Stimulated activated CD4-positive, alpha-beta T cell treated with anti-CD3 and anti-CD28 coated beads, Interleukin-1b, Interleukin-23, amount 100 ng/mL, for 24 hours (primary cell): ENCODE data around the gene FNDC4.
"Not testable (repeated sequence)": the region's sequence is repeated elsewhere in the genome, so short reads cannot be mapped to it uniquely, and the experiment has no call there.

Source experiments
- DNase-seq, 4 experiments: peaks; one replicate each; pipeline ENCODE4 v3.0.0-alpha.2; 2020; ENCODE audit warnings: low read depth in 4 of 4, low spot score in 1 of 4

FNDC4 gene

GRCh38 chr2:27494944-27495554 is at the start of gene FNDC4:
FNDC4 (minus strand) TSS chr2:27495200; CDS start chr2:27494679, 521 bp downstream.
- no peak for DNase-seq

- no peak for DNase-seq
Measured at GRCh38 chr2:27544143-27544821, 49.3 kb upstream of the FNDC4 start.

GRCh38 chr2:27539649-27540048 is 44.6 kb upstream of the FNDC4 start:
- DNase-seq = not testable (repeated sequence)

- DNase-seq = not testable (repeated sequence)
Measured at GRCh38 chr2:27538839-27539450, 43.9 kb upstream of the FNDC4 start.

- DNase-seq = no peak
Measured at GRCh38 chr2:27537287-27537686, 42.3 kb upstream of the FNDC4 start.

- DNase-seq = no peak
Measured at GRCh38 chr2:27531983-27532382, 37.0 kb upstream of the FNDC4 start.

- no peak for DNase-seq
Measured at GRCh38 chr2:27527182-27527581, 32.2 kb upstream of the FNDC4 start.

- no peak for DNase-seq
Measured at GRCh38 chr2:27522400-27522945, 27.5 kb upstream of the FNDC4 start.

- DNase-seq = no peak
Measured at GRCh38 chr2:27520316-27520715, 25.3 kb upstream of the FNDC4 start.

- no peak for DNase-seq
Measured at GRCh38 chr2:27518782-27519113, 23.7 kb upstream of the FNDC4 start.

GRCh38 chr2:27518113-27518781 is 23.2 kb upstream of the FNDC4 start:
- DNase-seq = no peak

GRCh38 chr2:27509326-27509725 is 14.3 kb upstream of the FNDC4 start:
- no peak for DNase-seq

- DNase-seq = no peak
Measured at GRCh38 chr2:27507293-27507692, 12.3 kb upstream of the FNDC4 start.

GRCh38 chr2:27506587-27506986 is 11.6 kb upstream of the FNDC4 start:
- no peak for DNase-seq

GRCh38 chr2:27502142-27502541 is 7.1 kb upstream of the FNDC4 start:
- DNase-seq = no peak

- DNase-seq = no peak
Measured at GRCh38 chr2:27501042-27501441, 6.0 kb upstream of the FNDC4 start.

- DNase-seq = no peak
Measured at GRCh38 chr2:27498975-27499374, 4.0 kb upstream of the FNDC4 start.

GRCh38 chr2:27497288-27497627 is 2.3 kb upstream of the FNDC4 start:
- no peak for DNase-seq

GRCh38 chr2:27496357-27497287 is 1.6 kb upstream of the FNDC4 start, which contains the start of gene GCKR:
GCKR (plus strand) TSS chr2:27496839; CDS start chr2:27496905, 66 bp downstream.
- DNase-seq = no peak

- DNase-seq = no peak
Measured at GRCh38 chr2:27495840-27496356, 898 bp upstream of the FNDC4 start.
